Liver (tissue), 3 donors: ENCODE data around the gene SGK1.

ENCODE experiments used
- CTCF ChIP-seq: fragments of 150-350 bp; IDR thresholded peaks from 2 replicates; pipeline ENCODE4 v1.5.1; 2017; ENCODE audit warnings: improper control_type of control experiment, low read depth, low read length; ENCODE audit not compliant: missing input control
- RAD21 ChIP-seq, 2 donors: IDR thresholded peaks; 2 replicates each; pipeline ENCODE4 v1.6.1; 2016; ENCODE audit warnings: antibody characterized with exemption in 2 of 2, mild to moderate bottlenecking in 2 of 2
- donor health status: healthy.
- donor health status: healthy.

GRCh38 chr6:134217105-134217797 is 100.7 kb downstream of the SGK1 start:
- TF ChIP-seq CTCF (no peak), RAD21 (IDR thresholded peaks at IDR 0.05) (no peak)
